Gastrocnemius medialis (tissue), 4 donors: ENCODE results near the gene MT1A. TPM values are rescaled to one million over a fixed set of nuclear protein-coding genes. Genes with fewer than 3 reads are reported as not detected.

Source experiments
- ATAC-seq, 2 donors: fragments of 150-250 bp; one replicate each; pipeline ENCODE4 v1.9.1; 2016
- DNase-seq, 2 donors: peaks; one replicate each; pipeline ENCODE4 v3.0.0-alpha.2; 2019
- H3K27ac ChIP-seq, 4 donors: fragments of 200-600 bp; sonication (generic); 1 replicate in 1 of 4; 2 replicates in 3 of 4; pipeline ENCODE4 v1.5.1; 2016 to 2018; ENCODE audit warnings: mild to moderate bottlenecking in 2 of 4, moderate library complexity in 1 of 4
- H3K27me3 ChIP-seq, 3 donors: fragments of 200-600 bp; sonication (generic) in 2 of 3; 1 replicate in 1 of 3; 2 replicates in 2 of 3; pipeline versions ENCODE4 v1.5.1 to v1.6.0; 2016 to 2019; ENCODE audit warnings: mild to moderate bottlenecking in 1 of 3, moderate library complexity in 1 of 3
- H3K36me3 ChIP-seq, 2 donors: fragments of 200-600 bp; sonication (generic) in 1 of 2; one replicate each; pipeline ENCODE4 v1.5.1; 2017 to 2018
- H3K4me1 ChIP-seq, 2 donors: fragments of 200-600 bp; sonication (generic) in 1 of 2; one replicate each; pipeline ENCODE4 v1.5.1; 2016 to 2017; ENCODE audit warnings: mild to moderate bottlenecking in 2 of 2
- H3K4me3 ChIP-seq, 4 donors: fragments of 200-600 bp; sonication (generic) in 3 of 4; 1 replicate in 1 of 4; 2 replicates in 3 of 4; pipeline ENCODE4 v1.5.1; 2016 to 2019; ENCODE audit warnings: mild to moderate bottlenecking in 2 of 4
- H3K9me3 ChIP-seq, 3 donors: fragments of 200-600 bp; sonication (generic) in 2 of 3; 1 replicate in 1 of 3; 2 replicates in 2 of 3; pipeline ENCODE4 v1.5.1; 2016 to 2019
- POLR2A ChIP-seq, 2 donors: fragments of 450-650 bp; IDR thresholded peaks; one replicate each; pipeline ENCODE4 v1.6.1; 2017; ENCODE audit warnings: antibody characterized with exemption in 2 of 2, mild to moderate bottlenecking in 2 of 2, moderate library complexity in 2 of 2
- in situ Hi-C, 4 donors: fragments of 200-750 bp; cut with MboI; loops; one replicate each; pipeline versions ENCODE4 v1.15.0 to v1.8.0; 2017; ENCODE audit warnings: low sequenced_read_pairs in 4 of 4
- intact Hi-C: fragments of 100-400 bp; cut with DNase I; formaldehyde crosslinking; loops from one replicate; pipeline ENCODE4 v1.15.1; 2023; ENCODE audit warnings: low total_unique reads
- total RNA-seq, 4 donors: library from RNA; depleted of rRNA; stranded (reverse); fragments of >200 nt; gene quantifications; one replicate each; pipeline versions ENCODE4 v1.1.0 to v1.2.3, GENCODE V29; 2016
- TF ChIP-seq, protein P1 (sequence below), 5 experiments: fragments of 450-650 bp in 3 of 5; fragments of 200-600 bp in 2 of 5; sonication (generic) in 2 of 5; IDR thresholded peaks in 4 of 5; conservative IDR thresholded peaks in 1 of 5; 1 replicate in 4 of 5; 2 replicates in 1 of 5; pipeline ENCODE4 v1.5.1; 2016 to 2019; ENCODE audit warnings: antibody characterized with exemption in 5 of 5, mild to moderate bottlenecking in 3 of 5, moderate library complexity in 3 of 5

MT1A gene
- total RNA-seq, 4 donors from 2014 or later, result 17.3 to 34.9 (median 20.2) TPM; not detected in 1

DNA sequence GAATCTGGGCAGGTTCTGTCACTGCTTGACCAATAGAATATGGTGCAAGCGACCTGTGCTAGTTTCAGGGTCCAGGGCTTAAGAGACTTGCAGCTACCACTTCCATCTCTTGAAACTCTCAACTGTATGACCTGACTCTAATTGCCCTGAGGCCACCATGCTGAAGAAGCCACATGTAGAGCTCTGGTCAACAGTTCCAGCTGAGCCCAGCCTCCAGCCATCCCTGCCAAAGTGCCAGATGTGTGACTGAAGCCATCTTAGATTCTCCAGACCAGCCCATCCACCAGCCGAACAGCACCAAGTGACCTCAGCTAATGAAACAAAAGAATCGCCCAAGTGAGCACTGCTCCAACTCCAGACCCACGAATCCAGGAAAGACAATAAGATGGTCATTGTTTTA is 33.5 kb upstream of the MT1A start:
- no peak for ATAC-seq
- intact Hi-C loops, result loop anchor here (5.0 kb wide), 2 partner anchors 93 to 457 kb away; no protein-coding TSS in a partner anchor
- no peak for TF ChIP-seq POLR2A (IDR thresholded peaks at IDR 0.05)
- TF ChIP-seq, protein P1, sequence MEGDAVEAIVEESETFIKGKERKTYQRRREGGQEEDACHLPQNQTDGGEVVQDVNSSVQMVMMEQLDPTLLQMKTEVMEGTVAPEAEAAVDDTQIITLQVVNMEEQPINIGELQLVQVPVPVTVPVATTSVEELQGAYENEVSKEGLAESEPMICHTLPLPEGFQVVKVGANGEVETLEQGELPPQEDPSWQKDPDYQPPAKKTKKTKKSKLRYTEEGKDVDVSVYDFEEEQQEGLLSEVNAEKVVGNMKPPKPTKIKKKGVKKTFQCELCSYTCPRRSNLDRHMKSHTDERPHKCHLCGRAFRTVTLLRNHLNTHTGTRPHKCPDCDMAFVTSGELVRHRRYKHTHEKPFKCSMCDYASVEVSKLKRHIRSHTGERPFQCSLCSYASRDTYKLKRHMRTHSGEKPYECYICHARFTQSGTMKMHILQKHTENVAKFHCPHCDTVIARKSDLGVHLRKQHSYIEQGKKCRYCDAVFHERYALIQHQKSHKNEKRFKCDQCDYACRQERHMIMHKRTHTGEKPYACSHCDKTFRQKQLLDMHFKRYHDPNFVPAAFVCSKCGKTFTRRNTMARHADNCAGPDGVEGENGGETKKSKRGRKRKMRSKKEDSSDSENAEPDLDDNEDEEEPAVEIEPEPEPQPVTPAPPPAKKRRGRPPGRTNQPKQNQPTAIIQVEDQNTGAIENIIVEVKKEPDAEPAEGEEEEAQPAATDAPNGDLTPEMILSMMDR (IDR thresholded peaks at IDR 0.05 in 4 of 5, conservative IDR thresholded peaks at IDR 0.05 in 1 of 5), result no peak
- Histone ChIP-seq H3K4me1 (peaks cover 46 to 59% of the 10 kb centered on the region in 2 donors), H3K27ac (peak overlapping the region; percentile 95 to 99 (median 98)), H3K4me3 (no peak overlapping the region), H3K36me3 (no peaks in the 10 kb centered on the region), H3K27me3 (no peaks in the 10 kb centered on the region), H3K9me3 (no peaks in the 10 kb centered on the region)
- DNase-seq, result no peak
- in situ Hi-C loops, result loop anchor here in 2 of 4 donors (5.0 to 10.0 kb wide), 3 partner anchors 77 to 97 kb away; partner anchors contain the start of gene MT1X (in 2 of the 2)

DNA sequence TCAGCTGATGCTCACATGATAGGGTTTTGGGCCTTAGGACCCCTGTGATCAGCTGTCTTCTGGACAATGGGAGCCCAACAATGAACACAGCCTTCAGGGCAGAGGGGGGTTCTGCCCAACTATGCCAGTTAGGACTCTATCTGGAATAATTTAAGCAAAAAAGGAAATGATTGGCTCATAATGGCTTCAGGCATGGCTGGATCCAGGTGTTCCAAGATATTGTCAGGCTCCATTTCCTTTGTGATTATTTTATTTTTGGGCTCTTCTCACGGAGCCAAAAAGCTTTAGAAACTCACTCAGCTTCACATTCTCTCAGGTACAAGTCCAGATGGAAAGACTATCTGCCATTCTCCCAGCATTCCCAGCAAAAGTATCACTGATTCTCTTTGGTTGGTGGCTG is 33.0 kb upstream of the MT1A start:
- Histone ChIP-seq H3K4me3 (no peak overlapping the region), H3K27me3 (no peaks in the 10 kb centered on the region), H3K27ac (peak overlapping the region; percentile 95 to 99 (median 98)), H3K9me3 (no peaks in the 10 kb centered on the region), H3K36me3 (no peaks in the 10 kb centered on the region), H3K4me1 (peaks cover 50 to 64% of the 10 kb centered on the region in 2 donors)
- DNase-seq (no peak), ATAC-seq (no peak)
- intact Hi-C loops (loop anchor here (5.0 kb wide), 1 partner anchor 457 kb away; no protein-coding TSS in a partner anchor), in situ Hi-C loops (loop anchor here in 2 of 4 donors (5.0 to 10.0 kb wide), 2 partner anchors 77 to 91 kb away; partner anchors contain the start of gene MT1X (in 2 of the 2))
- TF ChIP-seq, protein P1 (IDR thresholded peaks at IDR 0.05 in 4 of 5, conservative IDR thresholded peaks at IDR 0.05 in 1 of 5), result no peak
- TF ChIP-seq POLR2A (IDR thresholded peaks at IDR 0.05), result no peak

DNA sequence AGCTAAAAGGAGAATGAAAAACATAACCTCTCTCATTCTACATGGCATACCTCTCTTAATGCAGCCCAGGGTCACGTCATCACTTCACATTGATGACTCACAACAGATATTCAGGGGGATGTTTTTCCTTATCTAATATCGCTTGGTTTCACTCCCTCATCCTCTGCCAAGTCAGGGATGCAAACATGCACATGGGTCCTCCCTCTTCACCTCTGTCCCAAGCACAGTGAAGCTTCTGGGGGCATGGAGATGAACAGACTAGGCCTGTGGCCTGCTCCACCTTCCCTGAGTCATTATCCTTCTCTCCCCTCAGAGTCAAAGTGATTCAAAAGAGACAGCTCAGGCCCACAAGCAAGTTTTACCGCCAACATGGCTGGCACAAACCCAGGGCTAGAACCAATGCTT is 32.4 kb upstream of the MT1A start:
- H3K9me3 ChIP-seq, result no peaks in the 10 kb centered on the region
- H3K27ac ChIP-seq, result peak overlapping the region; percentile 95 to 99 (median 98)
- H3K27me3 ChIP-seq, result no peaks in the 10 kb centered on the region
- TF ChIP-seq, protein P1 (IDR thresholded peaks at IDR 0.05 in 4 of 5, conservative IDR thresholded peaks at IDR 0.05 in 1 of 5), result no peak
- no peak for TF ChIP-seq POLR2A (IDR thresholded peaks at IDR 0.05)
- ATAC-seq (peak; percentile 9), DNase-seq (no peak)
- H3K4me3 ChIP-seq, result no peak overlapping the region
- H3K4me1 ChIP-seq, result peaks cover 56 to 69% of the 10 kb centered on the region in 2 donors
- no peaks in the 10 kb centered on the region for H3K36me3 ChIP-seq
- in situ Hi-C loops, result loop anchor here in 2 of 4 donors (5.0 to 10.0 kb wide), 2 partner anchors 76 to 91 kb away; partner anchors contain the start of gene MT1X (in 2 of the 2)
- intact Hi-C loops, result loop anchor here (1.0 to 5.0 kb wide), 5 partner anchors 37 to 456 kb away; no protein-coding TSS in a partner anchor

DNA sequence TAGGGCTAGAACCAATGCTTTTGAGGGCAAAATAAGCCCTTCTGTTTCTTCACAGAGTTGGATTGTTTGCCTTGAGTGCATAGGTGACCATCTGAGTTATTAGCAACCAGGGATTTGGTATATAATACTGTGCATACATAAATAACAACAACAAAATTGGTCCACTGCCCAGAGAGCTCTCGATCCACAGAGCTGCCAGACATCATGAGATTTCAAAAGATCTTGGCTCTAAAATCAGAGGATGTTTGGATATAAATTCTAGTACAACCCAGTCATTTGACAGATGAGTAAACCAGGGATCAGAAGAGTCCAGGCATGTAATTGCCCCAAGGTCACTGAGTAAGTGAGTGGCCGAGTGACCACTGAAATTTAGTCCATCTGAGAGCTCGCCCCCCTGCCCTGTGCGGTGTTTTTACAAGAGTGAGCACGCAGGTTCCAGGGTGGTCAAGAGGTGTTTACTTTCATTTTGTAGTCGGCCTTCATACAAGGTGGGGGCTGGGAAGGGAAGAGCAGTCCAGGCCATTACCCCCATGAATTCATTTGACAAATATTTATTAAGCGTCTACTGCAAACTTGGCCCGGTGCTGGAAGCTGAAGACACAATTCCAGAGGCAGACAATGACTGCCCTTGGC is 31.9 kb upstream of the MT1A start:
- no peaks in the 10 kb centered on the region for H3K9me3 ChIP-seq
- in situ Hi-C loops (loop anchor here in 2 of 4 donors (5.0 to 10.0 kb wide), 2 partner anchors 76 to 92 kb away; partner anchors contain the start of gene MT1X (in 2 of the 2)), intact Hi-C loops (loop anchor here (1.0 to 5.0 kb wide), 5 partner anchors 36 to 456 kb away; no protein-coding TSS in a partner anchor)
- H3K36me3 ChIP-seq, result no peaks in the 10 kb centered on the region
- H3K4me1 ChIP-seq, result peaks cover 61 to 74% of the 10 kb centered on the region in 2 donors
- peak overlapping the region; percentile 95 to 99 (median 98) for H3K27ac ChIP-seq
- peak overlapping the region; percentile 15 to 75 (median 32) for H3K4me3 ChIP-seq
- no peaks in the 10 kb centered on the region for H3K27me3 ChIP-seq
- TF ChIP-seq, protein P1 (IDR thresholded peaks at IDR 0.05 in 4 of 5, conservative IDR thresholded peaks at IDR 0.05 in 1 of 5), result no peak
- TF ChIP-seq POLR2A (IDR thresholded peaks at IDR 0.05), result peak in 1 of 2 donors; percentile 46
- peak; percentile 69 to 85 for DNase-seq
- ATAC-seq, result peak; percentile 46 to 59
